Rectal smooth muscle tissue (tissue), 1 donor: ENCODE results near the gene FILIP1L.

ENCODE experiments used
- H3K27ac ChIP-seq: one replicate; pipeline ENCODE4 v1.7.0; 2013; ENCODE audit warnings: low read depth, low read length, inconsistent platforms
- H3K27me3 ChIP-seq: one replicate; pipeline ENCODE4 v1.7.0; 2013; ENCODE audit warnings: low read length; ENCODE audit not compliant: control insufficient read depth, insufficient read depth
- H3K36me3 ChIP-seq: one replicate; pipeline ENCODE4 v1.7.0; 2013; ENCODE audit warnings: low read length; ENCODE audit not compliant: control insufficient read depth, insufficient read depth
- H3K4me1 ChIP-seq: one replicate; pipeline ENCODE4 v1.7.0; 2013; ENCODE audit warnings: low read length; ENCODE audit not compliant: control insufficient read depth, insufficient read depth
- H3K4me3 ChIP-seq: one replicate; pipeline ENCODE4 v1.7.0; 2013; ENCODE audit warnings: low read length
- H3K9ac ChIP-seq: one replicate; pipeline ENCODE4 v1.7.0; 2013; ENCODE audit warnings: low read length

The FILIP1L gene

DNA sequence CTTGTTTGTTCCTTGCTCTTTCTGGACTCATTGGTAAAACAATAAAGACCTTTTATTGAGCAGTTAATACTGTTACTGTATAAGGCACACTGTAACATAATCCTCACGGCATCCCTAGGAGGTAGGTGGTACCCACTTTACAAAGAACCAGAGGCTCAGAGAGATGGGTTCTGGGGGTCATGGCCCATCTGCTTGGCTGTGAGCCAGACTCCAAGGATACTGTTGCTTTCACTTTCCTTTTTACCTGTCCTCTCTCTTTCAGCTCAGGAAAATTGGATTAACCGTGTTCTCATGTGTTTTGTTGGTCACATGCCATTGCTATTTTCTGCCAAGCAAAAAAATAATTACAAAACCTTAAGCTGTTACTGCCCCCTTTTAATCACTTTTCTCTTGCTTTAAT lies 34.8 kb upstream of the FILIP1L start:
- peaks cover 6% of the 10 kb centered on the region for H3K4me1 ChIP-seq
- no peak overlapping the region for H3K9ac ChIP-seq
- no peaks in the 10 kb centered on the region for H3K36me3 ChIP-seq
- no peak overlapping the region for H3K4me3 ChIP-seq
- H3K27ac ChIP-seq = no peak overlapping the region
- no peaks in the 10 kb centered on the region for H3K27me3 ChIP-seq

- Histone ChIP-seq H3K36me3 (no peaks in the 10 kb centered on the region), H3K9ac (no peak overlapping the region), H3K4me3 (no peak overlapping the region), H3K27ac (no peak overlapping the region), H3K27me3 (no peaks in the 10 kb centered on the region), H3K4me1 (no peaks in the 10 kb centered on the region)
Measured at GRCh38 chr3:100144255-100144866, 30.1 kb upstream of the FILIP1L start.

GRCh38 chr3:100141586-100141985 lies 27.3 kb upstream of the FILIP1L start:
- no peak overlapping the region for H3K27ac ChIP-seq
- no peaks in the 10 kb centered on the region for H3K4me1 ChIP-seq
- H3K27me3 ChIP-seq = no peaks in the 10 kb centered on the region
- H3K4me3 ChIP-seq = no peak overlapping the region
- no peak overlapping the region for H3K9ac ChIP-seq
- no peaks in the 10 kb centered on the region for H3K36me3 ChIP-seq

DNA sequence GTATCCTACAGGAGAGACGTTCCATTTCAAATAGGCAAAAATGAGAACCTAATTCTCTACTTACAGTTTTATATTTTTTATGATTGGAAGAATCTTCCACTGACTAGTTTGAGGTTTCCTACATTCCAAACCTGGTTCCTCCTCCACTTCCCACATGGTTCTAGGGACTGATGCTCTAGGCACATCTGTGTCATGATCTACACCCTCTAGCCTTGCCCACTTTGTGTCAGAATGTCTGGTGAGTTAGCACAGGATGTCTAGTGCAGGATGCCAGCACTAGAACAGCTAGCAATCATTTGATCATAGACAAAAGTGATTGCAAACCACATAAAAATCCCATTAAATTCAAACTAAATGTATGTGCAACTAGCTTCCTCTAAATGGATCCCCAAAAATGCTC lies 26.7 kb upstream of the FILIP1L start:
- H3K9ac ChIP-seq = no peak overlapping the region
- no peak overlapping the region for H3K4me3 ChIP-seq
- H3K27ac ChIP-seq = no peak overlapping the region
- H3K27me3 ChIP-seq = no peaks in the 10 kb centered on the region
- no peaks in the 10 kb centered on the region for H3K36me3 ChIP-seq
- H3K4me1 ChIP-seq = no peaks in the 10 kb centered on the region

- no peak overlapping the region for H3K27ac ChIP-seq
Measured at GRCh38 chr3:100136921-100137320, 22.6 kb upstream of the FILIP1L start.

GRCh38 chr3:100131241-100131640 lies 16.9 kb upstream of the FILIP1L start:
- no peak overlapping the region for H3K27ac ChIP-seq

More at GRCh38 chr3:100136921-100137320, 22.6 kb upstream of the FILIP1L start:
- no peak overlapping the region for H3K4me3 ChIP-seq
- no peaks in the 10 kb centered on the region for H3K27me3 ChIP-seq
- H3K9ac ChIP-seq = no peak overlapping the region
- no peaks in the 10 kb centered on the region for H3K4me1 ChIP-seq
- H3K36me3 ChIP-seq = no peaks in the 10 kb centered on the region

DNA sequence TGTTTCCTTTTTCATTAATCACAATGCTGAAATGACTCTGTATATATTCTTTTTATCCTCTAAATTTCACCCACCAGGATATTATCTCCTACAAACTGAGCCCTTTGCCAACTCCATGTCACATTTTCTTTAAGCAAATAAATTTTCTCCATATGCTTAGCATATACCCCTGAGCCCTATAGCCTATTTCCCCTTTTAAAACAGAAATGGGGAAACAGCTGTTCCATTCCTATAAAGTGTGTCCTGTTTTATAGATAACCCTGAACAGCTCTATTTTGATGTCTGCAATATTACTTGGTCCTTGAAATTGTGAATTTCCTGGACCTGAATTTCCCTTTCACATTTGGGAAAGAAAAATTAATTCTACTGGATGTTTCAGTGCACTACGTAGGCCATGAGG lies 15.6 kb upstream of the FILIP1L start:
- no peak overlapping the region for H3K27ac ChIP-seq
- no peak overlapping the region for H3K9ac ChIP-seq
- no peaks in the 10 kb centered on the region for H3K27me3 ChIP-seq

More at GRCh38 chr3:100131241-100131640, 16.9 kb upstream of the FILIP1L start:
- Histone ChIP-seq H3K36me3 (no peaks in the 10 kb centered on the region), H3K9ac (no peak overlapping the region), H3K27me3 (no peaks in the 10 kb centered on the region), H3K4me3 (no peak overlapping the region), H3K4me1 (no peaks in the 10 kb centered on the region)

DNA sequence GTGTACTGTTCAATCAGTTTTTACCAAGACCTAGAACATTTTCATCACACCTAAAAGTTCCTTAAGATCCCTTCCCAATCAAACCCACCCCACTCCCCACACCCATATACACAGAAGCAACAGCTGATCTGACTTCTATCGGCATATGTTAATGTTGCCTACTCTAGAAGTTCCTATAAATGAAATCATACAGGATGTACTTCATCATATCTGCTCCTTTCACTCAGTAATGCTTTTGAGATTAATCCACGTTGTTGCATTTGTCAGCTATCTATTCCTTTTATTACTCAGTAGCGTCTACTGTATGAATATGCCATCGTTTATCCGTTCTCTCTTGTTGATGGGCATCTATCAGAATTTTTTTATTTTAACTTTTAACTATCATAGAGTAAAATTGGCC lies 14.3 kb upstream of the FILIP1L start:
- no peaks in the 10 kb centered on the region for H3K4me1 ChIP-seq

More for the DNA sequence above, 15.6 kb upstream of the FILIP1L start:
- no peaks in the 10 kb centered on the region for H3K4me1 ChIP-seq
- H3K4me3 ChIP-seq = no peak overlapping the region
- H3K36me3 ChIP-seq = no peaks in the 10 kb centered on the region

DNA sequence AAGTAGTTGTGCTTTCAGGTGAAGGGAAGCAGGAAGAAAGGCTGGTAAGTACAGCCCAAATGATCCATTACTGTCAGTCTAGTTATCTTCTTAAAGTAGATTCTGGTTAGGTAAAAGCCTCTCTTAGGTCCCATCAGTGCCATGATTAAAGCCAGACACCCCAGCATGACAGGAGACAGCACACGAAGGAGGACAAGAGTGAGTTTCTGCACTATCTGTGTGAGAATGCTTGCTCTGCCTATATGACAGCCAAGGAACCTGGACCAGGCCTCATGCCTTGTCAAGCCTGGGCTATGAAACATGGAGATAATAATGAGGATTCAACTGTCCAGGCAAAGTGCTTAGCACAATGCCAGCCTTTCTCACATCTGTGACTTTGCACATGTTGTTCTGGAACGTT lies 13.5 kb upstream of the FILIP1L start:
- H3K36me3 ChIP-seq = no peaks in the 10 kb centered on the region
- H3K27me3 ChIP-seq = no peaks in the 10 kb centered on the region
- H3K27ac ChIP-seq = no peak overlapping the region
- no peak overlapping the region for H3K9ac ChIP-seq
- H3K4me1 ChIP-seq = no peaks in the 10 kb centered on the region
- H3K4me3 ChIP-seq = no peak overlapping the region

More for the DNA sequence above, 14.3 kb upstream of the FILIP1L start:
- Histone ChIP-seq H3K27ac (no peak overlapping the region), H3K27me3 (no peaks in the 10 kb centered on the region), H3K4me3 (no peak overlapping the region), H3K36me3 (no peaks in the 10 kb centered on the region), H3K9ac (no peak overlapping the region)

GRCh38 chr3:100125161-100125938 lies 11.0 kb upstream of the FILIP1L start:
- H3K27ac ChIP-seq = no peak overlapping the region

DNA sequence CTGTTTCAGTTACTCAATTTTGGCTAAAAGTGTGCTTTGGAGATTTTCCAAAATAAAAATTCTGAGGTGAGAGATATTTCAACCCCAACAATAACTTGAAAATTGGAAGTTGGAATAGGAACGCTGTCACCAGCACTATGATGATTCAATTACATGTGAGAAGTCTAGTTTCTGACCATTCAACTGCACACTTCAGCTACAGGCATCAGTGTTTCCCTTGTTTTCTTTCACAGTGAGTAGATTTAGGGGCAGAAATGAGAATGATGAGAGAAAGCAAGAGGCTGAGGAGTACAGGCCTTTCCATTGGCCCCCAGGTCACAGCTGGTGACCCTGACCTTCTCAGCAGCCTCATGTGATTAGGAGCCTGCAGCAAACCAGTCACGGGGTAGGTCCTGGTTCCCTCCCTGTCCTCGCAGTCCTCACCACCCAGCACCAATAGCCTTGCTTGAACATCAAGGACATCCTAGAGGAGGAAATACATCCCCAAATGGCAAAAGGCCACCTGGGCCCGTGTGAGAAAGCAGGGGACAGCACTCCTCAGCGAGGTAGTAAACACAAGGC lies 10.0 kb upstream of the FILIP1L start:
- no peaks in the 10 kb centered on the region for H3K36me3 ChIP-seq
- no peaks in the 10 kb centered on the region for H3K27me3 ChIP-seq
- no peaks in the 10 kb centered on the region for H3K4me1 ChIP-seq
- no peak overlapping the region for H3K27ac ChIP-seq
- H3K9ac ChIP-seq = no peak overlapping the region
- no peak overlapping the region for H3K4me3 ChIP-seq

More at GRCh38 chr3:100125161-100125938, 11.0 kb upstream of the FILIP1L start:
- no peak overlapping the region for H3K9ac ChIP-seq
- H3K27me3 ChIP-seq = no peaks in the 10 kb centered on the region
- no peaks in the 10 kb centered on the region for H3K36me3 ChIP-seq
- no peak overlapping the region for H3K4me3 ChIP-seq
- no peaks in the 10 kb centered on the region for H3K4me1 ChIP-seq

- H3K36me3 ChIP-seq = no peaks in the 10 kb centered on the region
- H3K27ac ChIP-seq = no peak overlapping the region
- no peaks in the 10 kb centered on the region for H3K4me1 ChIP-seq
- no peak overlapping the region for H3K9ac ChIP-seq
- no peak overlapping the region for H3K4me3 ChIP-seq
- H3K27me3 ChIP-seq = no peaks in the 10 kb centered on the region
Measured at GRCh38 chr3:100123112-100123511, 8.8 kb upstream of the FILIP1L start.
